ENCODE results near the gene LMAN2L.
"Not testable (repeated sequence)": the region's sequence is repeated elsewhere in the genome, so short reads cannot be mapped to it uniquely, and the experiment has no call there.

LMAN2L gene

GRCh38 chr2:96687711-96688640 lies 51.9 kb downstream of the LMAN2L start:
- no peak for DNase-seq (ENCODE audit: low spot score)

GRCh38 chr2:96687266-96687665 lies 52.6 kb downstream of the LMAN2L start:
- no peak for DNase-seq (ENCODE audit: low spot score)

- no peak for DNase-seq (ENCODE audit: low spot score)
Measured at GRCh38 chr2:96685577-96686459, 54.0 kb downstream of the LMAN2L start.

GRCh38 chr2:96684883-96685576 lies 54.8 kb downstream of the LMAN2L start:
- DNase-seq (ENCODE audit: low spot score), result no peak

GRCh38 chr2:96683972-96684820 lies 55.7 kb downstream of the LMAN2L start:
- DNase-seq (ENCODE audit: low spot score), result no peak

GRCh38 chr2:96683307-96683706 lies 56.6 kb downstream of the LMAN2L start:
- DNase-seq (ENCODE audit: low spot score), result no peak

- DNase-seq (ENCODE audit: low spot score), result no peak
Measured at GRCh38 chr2:96681540-96681939, 58.3 kb downstream of the LMAN2L start.

GRCh38 chr2:96680561-96681141 lies 59.2 kb downstream of the LMAN2L start:
- DNase-seq (ENCODE audit: low spot score), result no peak

- DNase-seq (ENCODE audit: low spot score), result no peak
Measured at GRCh38 chr2:96679848-96680247, 60.0 kb downstream of the LMAN2L start.

GRCh38 chr2:96669539-96670215 lies 70.2 kb downstream of the LMAN2L start:
- DNase-seq (ENCODE audit: low spot score), result no peak

GRCh38 chr2:96668771-96669170 lies 71.1 kb downstream of the LMAN2L start:
- no peak for DNase-seq (ENCODE audit: low spot score)

GRCh38 chr2:96665717-96666116 lies 74.1 kb downstream of the LMAN2L start:
- not testable (repeated sequence) for DNase-seq (ENCODE audit: low spot score)

GRCh38 chr2:96665083-96665569 lies 74.7 kb downstream of the LMAN2L start:
- DNase-seq (ENCODE audit: low spot score), result no peak

- DNase-seq (ENCODE audit: low spot score), result no peak
Measured at GRCh38 chr2:96664366-96664925, 75.4 kb downstream of the LMAN2L start.

GRCh38 chr2:96663829-96664228 lies 76.0 kb downstream of the LMAN2L start:
- DNase-seq (ENCODE audit: low spot score), result no peak

- DNase-seq (ENCODE audit: low spot score), result no peak
Measured at GRCh38 chr2:96663177-96663576, 76.7 kb downstream of the LMAN2L start.

GRCh38 chr2:96662360-96662759 lies 77.5 kb downstream of the LMAN2L start:
- DNase-seq (ENCODE audit: low spot score), result no peak

GRCh38 chr2:96661324-96661723 lies 78.5 kb downstream of the LMAN2L start:
- DNase-seq (ENCODE audit: low spot score), result no peak

- no peak for DNase-seq (ENCODE audit: low spot score)
Measured at GRCh38 chr2:96656540-96656939, 83.3 kb downstream of the LMAN2L start.

Measured in CD4-positive, alpha-beta T cell treated with Interleukin-2 at 100 ng/mL for 4 hours (primary cell).